HepG2 (cell line): ENCODE data around the gene NEU4. TPM values are rescaled to one million over a fixed set of nuclear protein-coding genes. Genes with fewer than 3 reads are reported as not detected.

Source experiments
- CSRNP2 ChIP-seq: sonication (generic); formaldehyde crosslinking; conservative IDR thresholded peaks from 2 replicates; pipeline ENCODE4 v1.8.0; 2022; ENCODE audit warnings: low read depth, missing genetic modification reagents
- FIP1L1 ChIP-seq: fragments of 200-400 bp; formaldehyde crosslinking; IDR thresholded peaks from 2 replicates; pipeline ENCODE4 v1.6.1; 2018; ENCODE audit warnings: low read depth, mild to moderate bottlenecking, low read length, moderate library complexity, borderline replicate concordance; ENCODE audit not compliant: insufficient read depth
- MXD1 ChIP-seq: sonication (generic); formaldehyde crosslinking; IDR thresholded peaks from 2 replicates; pipeline ENCODE4 v1.4.0; 2020; ENCODE audit warnings: mild to moderate bottlenecking, missing genetic modification reagents
- NFRKB ChIP-seq: fragments of 450-650 bp; IDR thresholded peaks from 2 replicates; pipeline ENCODE4 v1.6.1; 2017
- ONECUT2 ChIP-seq: sonication (generic); formaldehyde crosslinking; IDR thresholded peaks from 2 replicates; pipeline ENCODE4 v1.4.0; 2020; ENCODE audit warnings: missing genetic modification reagents
- THAP9 ChIP-seq: sonication (generic); formaldehyde crosslinking; IDR thresholded peaks from 2 replicates; pipeline ENCODE4; 2020; ENCODE audit warnings: missing genetic modification reagents, mild to moderate bottlenecking, borderline replicate concordance
- ZFP62 ChIP-seq: sonication (generic); formaldehyde crosslinking; IDR thresholded peaks from 2 replicates; pipeline ENCODE4 v1.4.0; 2020; ENCODE audit warnings: missing genetic modification reagents
- ZFP91 ChIP-seq: sonication (generic); formaldehyde crosslinking; IDR thresholded peaks from 2 replicates; pipeline ENCODE4 v1.9.0; 2022; ENCODE audit warnings: missing genetic modification reagents, mild to moderate bottlenecking, borderline replicate concordance
- ZHX1 ChIP-seq: sonication (generic); formaldehyde crosslinking; IDR thresholded peaks from 2 replicates; pipeline ENCODE4 v1.8.1; 2022; ENCODE audit warnings: low read depth, mild to moderate bottlenecking, missing genetic modification reagents
- ZNF180 ChIP-seq: sonication (generic); formaldehyde crosslinking; IDR thresholded peaks from 2 replicates; pipeline ENCODE4 v1.4.0; 2020; ENCODE audit warnings: low read depth, missing genetic modification reagents, borderline replicate concordance
- ZNF234 ChIP-seq: sonication (generic); formaldehyde crosslinking; conservative IDR thresholded peaks from 2 replicates; pipeline ENCODE4 v1.5.1; 2020; ENCODE audit warnings: mild to moderate bottlenecking, missing genetic modification reagents
- ZNF550 ChIP-seq: sonication (generic); formaldehyde crosslinking; IDR thresholded peaks from 2 replicates; pipeline ENCODE4 v1.4.0; 2020; ENCODE audit warnings: mild to moderate bottlenecking, missing genetic modification reagents, borderline replicate concordance
- ZNF710 ChIP-seq: sonication (generic); formaldehyde crosslinking; IDR thresholded peaks from 2 replicates; pipeline ENCODE4 v1.5.0; 2020; ENCODE audit warnings: mild to moderate bottlenecking, missing genetic modification reagents, borderline replicate concordance
- polyA plus RNA-seq, 8 experiments: library from polyadenylated mRNA; depleted of rRNA in 3 of 8; stranded (reverse) in 7 of 8; unstranded in 1 of 8; fragments of >200 nt; fragmentation: Illumina TruSeq in 4 of 8; extraction: Trizol in 4 of 8; gene quantifications; 2 replicates each; pipeline versions ENCODE4 v1.2.1 to v1.2.3, GENCODE V29; 2011 to 2016; ENCODE audit warnings: low read depth in 4 of 8, missing spikeins in 1 of 8, mixed read lengths in 1 of 8; ENCODE audit not compliant: insufficient read depth in 1 of 8
- total RNA-seq, 5 experiments: library from RNA; depleted of rRNA; stranded (reverse); fragments of >200 nt; fragmentation: Illumina TruSeq; extraction: Trizol; gene quantifications; 2 replicates each; pipeline ENCODE4 v1.2.3, GENCODE V29; 2016; ENCODE audit warnings: low read depth in 1 of 5

Gene NEU4
- total and polyA plus RNA-seq, 2 of the 13 experiments (the other 11 are each of a cell fraction or from before 2014, with no cell fraction given): 53.5 to 107 TPM

GRCh38 chr2:241808721-241809382, at the start of gene NEU4 (continued):
- peak; percentile 89 for TF ChIP-seq ZHX1 (CRISPR knock-in tag)
- TF ChIP-seq ZNF234 (CRISPR knock-in tag): no peak
- 0 out of 2 replicates have a peak, but pooled peaks have one; percentile 42 for TF ChIP-seq FIP1L1
- TF ChIP-seq THAP9 (CRISPR knock-in tag): no peak
- peak; percentile 60 for TF ChIP-seq MXD1 (CRISPR knock-in tag)
- peak; percentile 93 for TF ChIP-seq ZFP91 (CRISPR knock-in tag)
- no peak for TF ChIP-seq ZFP62
- TF ChIP-seq ZNF180 (CRISPR knock-in tag): 0 out of 2 replicates have a peak, but pooled peaks have one; percentile 55
- no peak for TF ChIP-seq ZNF550 (CRISPR knock-in tag)
- TF ChIP-seq CSRNP2 (CRISPR knock-in tag): no peak
- peak; percentile 54; the same call in 1 of the 2 replicates for TF ChIP-seq ONECUT2
- no peak; the same call in 1 of the 2 replicates for TF ChIP-seq ZNF710 (CRISPR knock-in tag)
- no peak for TF ChIP-seq NFRKB
